Measurements from ENCODE around the gene SSR3. TPM values are rescaled to one million over a fixed set of nuclear protein-coding genes. Genes with fewer than 3 reads are reported as not detected.
"Not testable (repeated sequence)": the region's sequence is repeated elsewhere in the genome, so short reads cannot be mapped to it uniquely, and the experiment has no call there.

The SSR3 gene
- total RNA-seq, 1 experiment from 2014 or later, result 178 TPM

DNA sequence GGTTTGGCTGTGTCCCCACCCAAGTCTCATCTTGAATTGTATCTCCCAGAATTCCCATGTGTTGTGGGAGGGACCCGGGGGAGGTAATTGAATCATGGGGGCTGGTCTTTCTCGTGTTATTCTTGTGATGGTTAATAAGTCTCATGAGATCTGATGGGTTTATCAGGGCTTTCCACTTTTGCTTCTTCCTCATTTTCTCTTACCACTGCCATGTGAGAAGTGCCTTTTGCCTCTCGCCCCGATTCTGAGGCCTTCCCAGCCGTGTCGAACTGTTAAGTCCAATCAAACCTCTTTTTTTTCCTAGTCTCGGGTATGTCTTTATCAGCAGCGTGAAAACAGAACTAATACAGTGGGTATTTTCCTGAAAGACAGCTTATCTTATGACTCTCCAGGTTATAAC is 14.1 kb upstream of the SSR3 start:
- BruUV-seq (replicated peaks); H3K9ac ChIP-seq (ENCODE audit: low read length); intact Hi-C loops (cut with micrococcal nuclease); H3K27me3 ChIP-seq (ENCODE audit: low read length); H3K79me2 ChIP-seq (ENCODE audit: low read length); H3K36me3 ChIP-seq (ENCODE audit: low read depth, low read length); H3K4me3 ChIP-seq (ENCODE audit: low read length); POLR2A ChIA-PET (ENCODE audit: unreplicated experiment); H3K27ac ChIP-seq (ENCODE audit: low read length); H3K4me2 ChIP-seq (ENCODE audit: low read length); H2AFZ ChIP-seq (ENCODE audit: low read length); H3K9me3 ChIP-seq (ENCODE audit: low read length); ATAC-seq; H4K20me1 ChIP-seq (ENCODE audit: low read length); H3K4me1 ChIP-seq (ENCODE audit: insufficient read depth, low read length); H3K9me2 ChIP-seq (replicated peaks; ENCODE audit: low read length); H3F3A ChIP-seq (ENCODE audit: low read length, unreplicated experiment); DNase-seq: not testable (repeated sequence)
- CTCF ChIA-PET, result interaction anchor here (0.6 kb wide), 1 partner anchor 181 kb away, joined by 3 read pairs; no protein-coding TSS in a partner anchor

DNA sequence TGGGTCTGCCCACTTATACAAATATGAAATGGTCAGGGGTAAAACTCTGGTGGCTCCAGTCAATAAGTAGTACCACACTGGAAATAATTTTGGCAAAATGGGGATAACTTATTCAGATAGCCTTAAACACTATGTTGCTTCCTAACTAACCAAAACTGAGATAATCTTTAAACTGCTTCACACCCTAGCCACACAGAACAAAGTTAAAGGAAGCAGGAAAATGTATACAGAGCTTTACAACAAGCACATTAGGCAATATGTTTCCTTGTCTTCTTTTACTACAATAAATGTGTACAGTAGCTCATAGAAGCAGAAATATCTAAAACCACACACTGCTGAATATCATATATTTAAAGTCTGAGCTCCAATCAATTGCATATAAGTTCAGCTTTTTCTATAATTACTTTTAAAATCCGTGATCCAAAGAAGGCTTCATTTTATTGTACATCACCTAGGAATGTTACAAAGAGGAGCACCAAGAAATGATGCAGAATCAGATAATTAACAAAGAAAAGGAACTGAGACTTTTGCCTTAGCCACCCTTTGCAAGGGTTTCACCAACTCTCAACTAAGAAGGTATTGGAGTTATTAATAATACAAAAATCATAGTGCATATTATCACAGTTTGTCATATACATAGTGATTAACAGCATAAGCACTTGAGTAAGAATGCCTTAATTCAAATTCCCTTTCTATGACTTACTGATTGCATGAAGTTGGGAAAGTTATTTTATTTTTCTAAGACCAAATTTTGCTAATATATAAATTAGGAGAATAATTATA is 9.2 kb upstream of the SSR3 start:
- CTCF ChIA-PET, result no interaction called here
- Histone ChIP-seq H3K4me1 (ENCODE audit: insufficient read depth, low read length) (no peaks in the 10 kb centered on the region), H3K27me3 (ENCODE audit: low read length) (no peaks in the 10 kb centered on the region), H3K4me2 (ENCODE audit: low read length) (no peak overlapping the region), H3K9me3 (ENCODE audit: low read length) (no peaks in the 10 kb centered on the region), H3F3A (ENCODE audit: low read length, unreplicated experiment) (no peaks in the 10 kb centered on the region), H3K4me3 (ENCODE audit: low read length) (no peak overlapping the region), H3K9ac (ENCODE audit: low read length) (no peak overlapping the region), H3K27ac (ENCODE audit: low read length) (no peak overlapping the region), H4K20me1 (ENCODE audit: low read length) (no peaks in the 10 kb centered on the region), H3K9me2 (replicated peaks; ENCODE audit: low read length) (no peaks in the 10 kb centered on the region), H2AFZ (ENCODE audit: low read length) (no peak overlapping the region), H3K79me2 (ENCODE audit: low read length) (no peaks in the 10 kb centered on the region), H3K36me3 (ENCODE audit: low read depth, low read length) (no peaks in the 10 kb centered on the region)
- BruUV-seq (replicated peaks), result no TSS peak
- DNase-seq, result no peak
- no peak for TF ChIP-seq EZH2phosphoT487 (IDR thresholded peaks at IDR 0.05; ENCODE audit: borderline replicate concordance, low read length)
- no peak for TF ChIP-seq EZH2 (IDR thresholded peaks at IDR 0.05; ENCODE audit: low read length, unreplicated experiment)
- TF ChIP-seq, protein P1, sequence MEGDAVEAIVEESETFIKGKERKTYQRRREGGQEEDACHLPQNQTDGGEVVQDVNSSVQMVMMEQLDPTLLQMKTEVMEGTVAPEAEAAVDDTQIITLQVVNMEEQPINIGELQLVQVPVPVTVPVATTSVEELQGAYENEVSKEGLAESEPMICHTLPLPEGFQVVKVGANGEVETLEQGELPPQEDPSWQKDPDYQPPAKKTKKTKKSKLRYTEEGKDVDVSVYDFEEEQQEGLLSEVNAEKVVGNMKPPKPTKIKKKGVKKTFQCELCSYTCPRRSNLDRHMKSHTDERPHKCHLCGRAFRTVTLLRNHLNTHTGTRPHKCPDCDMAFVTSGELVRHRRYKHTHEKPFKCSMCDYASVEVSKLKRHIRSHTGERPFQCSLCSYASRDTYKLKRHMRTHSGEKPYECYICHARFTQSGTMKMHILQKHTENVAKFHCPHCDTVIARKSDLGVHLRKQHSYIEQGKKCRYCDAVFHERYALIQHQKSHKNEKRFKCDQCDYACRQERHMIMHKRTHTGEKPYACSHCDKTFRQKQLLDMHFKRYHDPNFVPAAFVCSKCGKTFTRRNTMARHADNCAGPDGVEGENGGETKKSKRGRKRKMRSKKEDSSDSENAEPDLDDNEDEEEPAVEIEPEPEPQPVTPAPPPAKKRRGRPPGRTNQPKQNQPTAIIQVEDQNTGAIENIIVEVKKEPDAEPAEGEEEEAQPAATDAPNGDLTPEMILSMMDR (conservative IDR thresholded peaks at IDR 0.05; ENCODE audit: low read depth, low read length), result no peak
- POLR2A ChIA-PET (ENCODE audit: unreplicated experiment), result no interaction called here
- ATAC-seq, result no peak
- intact Hi-C loops (cut with micrococcal nuclease), result no loop called here

DNA sequence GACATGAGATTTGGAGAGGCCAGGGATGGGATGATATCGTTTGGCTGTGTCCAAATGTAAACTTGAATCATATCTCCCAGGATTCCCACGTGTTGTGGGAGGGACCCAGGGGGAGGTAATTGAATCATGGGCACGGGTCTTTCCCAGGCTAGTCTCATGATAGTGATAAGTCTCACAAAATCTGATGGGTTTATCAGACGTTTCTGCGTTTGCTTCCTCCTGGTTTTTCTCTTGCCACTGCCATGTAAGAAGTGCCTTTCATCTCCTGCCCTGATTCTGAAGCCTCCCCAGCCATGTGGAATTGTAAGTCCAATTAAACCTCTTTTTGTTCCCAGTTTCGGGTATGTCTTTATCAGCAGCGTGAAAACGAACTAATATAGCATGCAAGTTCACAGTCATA is 7.6 kb upstream of the SSR3 start:
- H3K27me3 ChIP-seq (ENCODE audit: low read length); BruUV-seq (replicated peaks); H3K4me2 ChIP-seq (ENCODE audit: low read length); DNase-seq; H3K36me3 ChIP-seq (ENCODE audit: low read depth, low read length); H3F3A ChIP-seq (ENCODE audit: low read length, unreplicated experiment); H3K4me1 ChIP-seq (ENCODE audit: insufficient read depth, low read length); H3K27ac ChIP-seq (ENCODE audit: low read length); H3K79me2 ChIP-seq (ENCODE audit: low read length); H3K9ac ChIP-seq (ENCODE audit: low read length); POLR2A ChIA-PET (ENCODE audit: unreplicated experiment); H2AFZ ChIP-seq (ENCODE audit: low read length); intact Hi-C loops (cut with micrococcal nuclease); H3K9me3 ChIP-seq (ENCODE audit: low read length); CTCF ChIA-PET; H3K4me3 ChIP-seq (ENCODE audit: low read length); H4K20me1 ChIP-seq (ENCODE audit: low read length); ATAC-seq; H3K9me2 ChIP-seq (replicated peaks; ENCODE audit: low read length): not testable (repeated sequence)

DNA sequence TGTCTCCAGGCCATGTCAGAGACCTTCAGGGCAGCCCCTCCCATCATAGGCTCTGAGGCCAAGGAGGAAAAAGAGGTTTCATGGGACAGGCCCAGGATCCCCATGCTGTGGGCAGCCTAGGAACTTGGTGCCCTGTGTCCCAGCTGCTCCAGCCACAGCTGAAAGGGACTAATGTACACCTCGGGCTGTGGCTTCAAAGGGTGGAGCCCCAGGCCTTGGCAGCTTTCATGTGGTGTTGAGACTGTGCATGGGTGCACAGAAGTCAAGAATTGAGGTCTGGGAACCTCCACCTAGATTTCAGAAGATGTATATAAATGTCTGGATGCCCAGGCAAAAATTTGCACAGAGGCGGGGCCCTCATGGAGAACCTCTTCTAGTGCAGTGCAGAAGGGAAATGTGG is 6.6 kb upstream of the SSR3 start:
- Histone ChIP-seq H3K79me2 (ENCODE audit: low read length) (no peaks in the 10 kb centered on the region), H3F3A (ENCODE audit: low read length, unreplicated experiment) (no peaks in the 10 kb centered on the region), H2AFZ (ENCODE audit: low read length) (no peak overlapping the region), H3K4me1 (ENCODE audit: insufficient read depth, low read length) (no peaks in the 10 kb centered on the region), H3K9me3 (ENCODE audit: low read length) (no peaks in the 10 kb centered on the region), H3K36me3 (ENCODE audit: low read depth, low read length) (no peaks in the 10 kb centered on the region), H3K9ac (ENCODE audit: low read length) (no peak overlapping the region), H3K4me2 (ENCODE audit: low read length) (no peak overlapping the region), H3K27ac (ENCODE audit: low read length) (no peak overlapping the region), H3K27me3 (ENCODE audit: low read length) (no peaks in the 10 kb centered on the region), H3K4me3 (ENCODE audit: low read length) (no peak overlapping the region), H3K9me2 (replicated peaks; ENCODE audit: low read length) (no peaks in the 10 kb centered on the region), H4K20me1 (ENCODE audit: low read length) (no peaks in the 10 kb centered on the region)
- DNase-seq, result no peak
- no peak for ATAC-seq
- intact Hi-C loops (cut with micrococcal nuclease), result no loop called here
- no peak for TF ChIP-seq EZH2phosphoT487 (IDR thresholded peaks at IDR 0.05; ENCODE audit: borderline replicate concordance, low read length)
- TF ChIP-seq, protein P1 (conservative IDR thresholded peaks at IDR 0.05; ENCODE audit: low read depth, low read length), result no peak
- ChIA-PET CTCF (no interaction called here), POLR2A (ENCODE audit: unreplicated experiment) (no interaction called here)
- BruUV-seq (replicated peaks), result no TSS peak
